ENCODE measurements around the gene IGHMBP2. TPM values are rescaled to one million over a fixed set of nuclear protein-coding genes. Genes with fewer than 3 reads are reported as not detected.

The IGHMBP2 gene
- polyA plus RNA-seq, 1 donor, result 14.1 TPM

GRCh38 chr11:68890490-68891231 lies 13.0 kb upstream of the IGHMBP2 start:
- peak; percentile 72 for DNase-seq

- no peak for DNase-seq
Measured at GRCh38 chr11:68891351-68891948, 12.2 kb upstream of the IGHMBP2 start.

DNA sequence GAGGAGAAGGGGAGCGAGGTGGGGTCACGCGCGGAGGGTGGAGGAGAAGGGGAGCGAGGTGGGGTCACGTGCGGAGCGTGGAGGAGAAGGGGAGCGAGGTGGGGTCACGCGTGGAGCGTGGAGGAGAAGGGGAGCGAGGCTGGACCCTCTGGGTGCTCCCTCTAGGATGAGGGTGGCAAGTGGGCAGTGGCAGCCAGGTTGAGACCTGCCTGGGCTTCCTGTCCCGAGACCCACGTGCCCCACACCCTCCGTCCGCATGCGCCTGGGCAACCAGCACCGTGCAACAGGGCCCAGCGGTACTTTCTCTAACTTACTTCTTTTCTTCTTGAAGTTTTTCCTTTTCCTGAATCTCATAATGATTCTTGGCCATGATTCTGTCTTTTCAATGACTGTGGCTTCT lies 11.1 kb upstream of the IGHMBP2 start:
- no peak for DNase-seq

DNA sequence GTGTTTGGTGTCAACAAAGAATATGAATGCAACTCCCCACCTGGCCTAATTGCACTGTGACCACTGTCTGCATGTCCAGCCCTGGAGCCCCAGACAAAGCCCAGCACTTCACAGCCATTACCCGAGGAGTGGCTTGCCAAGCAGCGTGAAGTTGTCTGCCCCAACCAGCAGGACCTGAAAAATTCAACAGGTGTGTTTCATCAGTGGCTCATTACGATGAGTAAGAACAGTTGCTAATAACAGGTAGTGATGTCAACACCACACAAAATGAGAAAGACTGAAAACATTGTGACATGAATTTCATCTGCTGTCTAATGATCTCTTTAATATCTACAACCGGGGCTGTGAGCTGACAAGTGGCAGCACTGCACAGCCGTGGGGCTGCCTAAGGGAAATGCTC lies 10.4 kb upstream of the IGHMBP2 start:
- DNase-seq, result no peak

- no peak for DNase-seq
Measured at GRCh38 chr11:68896171-68896959, 7.3 kb upstream of the IGHMBP2 start.

- no peak for DNase-seq
Measured at GRCh38 chr11:68897441-68897840, 6.2 kb upstream of the IGHMBP2 start.

GRCh38 chr11:68900835-68901381 lies 2.8 kb upstream of the IGHMBP2 start:
- no peak for DNase-seq

DNA sequence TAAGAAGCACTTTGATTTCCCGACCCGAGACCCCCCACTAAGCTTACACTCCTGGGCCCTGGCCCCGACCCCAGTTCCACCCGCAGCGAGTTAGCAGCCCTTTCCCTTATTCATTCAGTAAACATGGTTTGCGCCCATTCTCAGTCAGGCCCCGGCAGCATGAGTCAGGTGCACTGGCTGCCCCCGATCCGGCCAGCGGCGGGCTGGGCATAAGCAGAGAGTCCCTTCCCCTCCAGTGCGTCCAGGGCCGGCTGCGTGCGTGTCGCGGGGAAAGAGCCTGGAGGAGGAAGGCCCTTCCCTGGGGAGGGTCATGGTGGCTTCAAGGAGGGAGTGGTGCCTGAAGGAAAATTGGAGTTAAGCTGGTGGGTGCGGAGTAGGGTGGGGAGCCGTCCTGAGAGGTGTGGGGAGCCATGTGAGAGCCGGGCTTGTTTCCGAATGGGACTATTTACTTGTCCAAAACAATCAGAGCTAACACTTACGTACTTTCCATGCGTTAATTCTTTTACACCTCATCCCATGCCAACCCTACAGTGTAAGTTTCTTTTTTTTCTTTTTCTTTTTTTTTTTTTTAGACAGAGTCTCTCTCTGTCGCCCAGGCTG lies 657 bp downstream of the IGHMBP2 start:
- no peak for DNase-seq

GRCh38 chr11:68905421-68906360 lies 2.0 kb downstream of the IGHMBP2 start:
- DNase-seq, result no peak

- DNase-seq, result no peak
Measured at GRCh38 chr11:68908273-68908672, 4.6 kb downstream of the IGHMBP2 start.

DNA sequence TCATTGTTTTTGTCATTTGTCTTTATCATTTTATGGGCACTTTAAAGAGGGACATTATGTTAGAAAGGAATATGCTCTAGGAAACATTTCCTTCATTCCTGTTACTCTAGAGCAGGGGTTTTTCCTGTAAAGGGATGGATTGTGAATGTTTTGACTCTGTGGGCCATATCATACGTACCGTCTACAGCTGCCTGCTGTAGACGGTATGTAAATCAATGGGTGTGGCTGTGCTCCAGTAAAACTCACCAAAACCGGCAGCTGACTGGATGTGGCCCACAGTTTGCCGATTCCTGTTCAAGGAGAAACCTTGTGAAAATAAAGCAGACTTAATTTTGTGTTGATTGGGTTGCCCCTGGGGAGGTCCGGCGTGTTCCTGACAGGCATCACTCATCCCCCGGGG lies 7.3 kb downstream of the IGHMBP2 start:
- no peak for DNase-seq

- DNase-seq, result no peak
Measured at GRCh38 chr11:68911731-68912130, 8.0 kb downstream of the IGHMBP2 start.

DNA sequence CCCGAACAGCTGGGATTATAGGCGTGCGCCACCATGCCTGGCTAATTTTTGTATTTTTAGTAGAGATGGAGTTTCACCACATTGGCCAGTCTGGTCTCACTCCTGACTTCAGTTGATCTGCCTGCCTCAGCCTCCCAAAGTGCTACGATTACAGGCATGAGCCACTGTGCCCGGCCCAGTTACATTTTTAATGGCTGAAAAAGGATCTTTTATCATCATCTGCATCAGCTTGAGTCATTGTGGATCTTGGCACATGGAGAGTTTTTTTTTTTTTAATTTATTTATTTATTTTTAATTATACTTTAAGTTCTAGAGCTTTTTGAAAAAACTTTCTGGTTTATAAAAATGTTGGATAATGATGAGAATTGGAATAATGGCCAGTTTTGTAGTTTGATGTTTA lies 8.6 kb downstream of the IGHMBP2 start:
- no peak for DNase-seq

- DNase-seq, result no peak
Measured at GRCh38 chr11:68913188-68913587, 9.5 kb downstream of the IGHMBP2 start.

GRCh38 chr11:68914761-68915160 lies 11.1 kb downstream of the IGHMBP2 start:
- no peak for DNase-seq

GRCh38 chr11:68916439-68916838 lies 12.7 kb downstream of the IGHMBP2 start:
- DNase-seq, result no peak

DNA sequence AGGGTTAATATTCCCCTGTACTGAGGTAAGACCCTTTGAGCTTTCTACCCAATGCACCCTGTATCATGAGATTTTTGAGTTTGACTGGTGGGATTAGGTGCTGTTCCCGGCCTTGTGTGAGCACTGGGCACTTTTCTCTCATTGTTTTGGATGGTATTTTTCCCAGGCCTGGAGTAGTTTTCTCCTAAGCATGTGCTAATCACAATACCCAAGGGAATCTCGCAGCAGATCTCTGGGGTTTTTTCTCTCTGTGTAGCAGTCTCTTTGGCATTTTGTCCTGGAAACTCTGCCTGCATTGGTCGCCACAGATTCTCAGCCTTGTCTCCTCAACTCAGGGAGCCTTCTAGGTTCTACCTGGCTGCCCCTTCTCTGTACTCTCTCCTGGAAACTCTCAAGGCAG lies 19.9 kb downstream of the IGHMBP2 start:
- DNase-seq, result no peak

GRCh38 chr11:68924073-68924925 lies 20.6 kb downstream of the IGHMBP2 start:
- no peak for DNase-seq

DNA sequence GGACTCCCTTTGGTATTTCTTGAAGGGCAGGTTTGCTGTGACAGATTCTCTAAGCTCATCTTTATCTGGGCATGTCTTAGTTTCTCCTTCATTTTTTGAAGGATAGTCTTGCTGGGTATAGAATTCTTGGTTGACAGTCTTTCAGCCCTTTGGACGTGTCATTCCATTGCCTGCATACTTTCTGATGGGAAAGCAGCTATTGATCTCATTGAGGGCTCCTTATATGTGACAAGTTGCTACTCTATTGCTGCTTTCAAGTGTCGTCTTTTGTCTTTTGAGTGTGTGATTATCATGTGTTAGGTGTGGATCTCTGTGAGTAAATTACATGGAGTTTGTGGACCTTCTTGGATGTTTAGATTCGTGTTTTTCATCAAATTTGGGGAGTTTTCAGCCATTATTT lies 21.9 kb downstream of the IGHMBP2 start:
- DNase-seq, result no peak

DNA sequence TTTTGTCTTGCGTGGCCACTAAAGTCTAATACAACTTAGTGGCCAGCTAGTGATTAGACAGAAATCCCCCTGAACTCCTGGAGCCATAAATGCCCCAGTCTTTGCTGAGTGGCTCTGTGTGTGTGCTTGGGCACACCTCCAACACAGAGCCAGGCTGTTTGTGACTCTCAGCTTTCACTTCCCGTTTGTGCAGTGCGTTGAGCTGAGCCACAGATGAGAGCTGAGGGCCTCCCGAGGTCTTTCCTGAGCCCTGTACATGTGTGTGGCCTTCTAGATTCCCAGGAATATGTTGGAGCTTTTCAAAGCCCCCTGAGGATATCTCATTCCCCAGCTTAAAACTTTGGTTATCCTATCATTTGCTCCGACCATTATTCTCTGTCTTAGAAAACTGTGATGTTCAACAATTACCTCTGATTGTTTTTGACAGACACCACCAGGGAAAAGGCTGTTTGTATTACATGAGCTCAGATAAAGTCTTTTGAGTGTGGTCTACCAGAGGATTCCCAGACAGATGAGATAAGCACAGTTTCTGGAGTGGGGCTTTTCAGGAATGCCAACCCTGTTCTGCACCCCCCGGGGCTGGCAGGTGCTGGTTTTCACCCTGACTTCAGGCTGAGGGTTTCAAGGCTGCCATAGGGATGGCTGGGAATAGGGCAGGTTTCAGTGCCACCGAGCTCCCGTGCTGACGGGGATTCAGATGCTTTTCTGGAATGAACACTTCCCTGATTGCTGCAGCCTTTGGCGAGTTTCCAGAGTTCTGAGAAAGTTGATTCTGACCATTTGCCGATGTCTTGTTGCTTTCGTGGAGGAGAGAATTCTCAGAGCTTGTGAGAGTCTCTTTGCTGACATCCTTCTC lies 23.8 kb downstream of the IGHMBP2 start:
- no peak for DNase-seq

Data from hindlimb muscle (tissue), 1 donor.